Thoracic aorta (tissue), 2 donors: ENCODE measurements around the gene PCNA. TPM values are rescaled to one million over a fixed set of nuclear protein-coding genes. Genes with fewer than 3 reads are reported as not detected.

Experiments used
- ATAC-seq: fragments of 150-250 bp; one replicate; pipeline ENCODE4 v1.8.0; 2017; ENCODE audit warnings: low read depth; ENCODE audit not compliant: insufficient number of reproducible peaks, low FRiP score
- DNase-seq: peaks from one replicate; pipeline ENCODE4 v3.0.0-alpha.2; 2020; ENCODE audit warnings: low spot score
- H3K27ac ChIP-seq, 2 donors: fragments of 200-600 bp; sonication (generic); 1 replicate in 1 of 2; 2 replicates in 1 of 2; pipeline ENCODE4 v1.5.1; 2016; ENCODE audit warnings: mild to moderate bottlenecking in 2 of 2, moderate library complexity in 2 of 2
- H3K27me3 ChIP-seq: fragments of 200-600 bp; sonication (generic); replicated peaks from 2 replicates; pipeline ENCODE4 v1.6.0; 2016; ENCODE audit warnings: mild to moderate bottlenecking; ENCODE audit not compliant: insufficient read depth
- H3K36me3 ChIP-seq: fragments of 200-600 bp; sonication (generic); one replicate; pipeline ENCODE4 v1.5.1; 2016
- H3K4me1 ChIP-seq, 2 donors: fragments of 200-600 bp; sonication (generic); 1 replicate in 1 of 2; 2 replicates in 1 of 2; pipeline versions ENCODE4 v1.5.1 to v1.6.0; 2016; ENCODE audit warnings: low read depth in 2 of 2, mild to moderate bottlenecking in 1 of 2; ENCODE audit not compliant: control insufficient read depth in 1 of 2
- H3K4me3 ChIP-seq: fragments of 200-600 bp; sonication (generic); 2 replicates; pipeline ENCODE4 v1.5.1; 2016; ENCODE audit warnings: mild to moderate bottlenecking
- H3K9me3 ChIP-seq: fragments of 200-600 bp; sonication (generic); 2 replicates; pipeline ENCODE4 v1.5.1; 2016
- CTCF ChIP-seq: fragments of 200-600 bp; sonication (generic); IDR thresholded peaks from one replicate; pipeline ENCODE4 v1.5.1; 2019; ENCODE audit warnings: antibody characterized with exemption
- total RNA-seq, 2 donors: library from RNA; depleted of rRNA; stranded (reverse); fragments of >200 nt; gene quantifications; one replicate each; pipeline versions ENCODE4 v1.1.0 to v1.2.3, GENCODE V29; 2016

Gene PCNA
- total RNA-seq: 10 to 100 TPM; 20.5 to 39.7 TPM

GRCh38 chr20:5119435-5120184 lies at the start of gene PCNA:
Gene PCNA, minus strand, starts transcription at chr20:5119958. Its CDS starts 160 bp downstream, at chr20:5119798.
- Histone ChIP-seq H3K4me1 (peaks cover 7 to 16% of the 10 kb centered on the region in 2 donors), H3K4me3 (peak within 1 kb of the TSS; percentile 88), H3K9me3 (no peaks in the 10 kb centered on the region), H3K36me3 (no peaks in the 10 kb centered on the region), H3K27me3 (no peaks in the 10 kb centered on the region), H3K27ac (peak within 1 kb of the TSS; percentile 77 to 78)
- no peak for TF ChIP-seq CTCF
- DNase-seq (peak; percentile 94), ATAC-seq (peak; percentile 89)

- Histone ChIP-seq H3K27ac (peak overlapping the region; percentile 28 to 69), H3K4me3 (peak overlapping the region; percentile 15), H3K36me3 (peaks cover 5% of the 10 kb centered on the region), H3K27me3 (no peaks in the 10 kb centered on the region), H3K9me3 (no peaks in the 10 kb centered on the region), H3K4me1 (peaks cover 40 to 90% of the 10 kb centered on the region in 2 donors)
- ATAC-seq: no peak
- TF ChIP-seq CTCF: no peak
- DNase-seq: no peak
Measured at GRCh38 chr20:5168651-5169396, 49.1 kb upstream of the PCNA start.

- Histone ChIP-seq H3K4me1 (peaks cover 18 to 69% of the 10 kb centered on the region in 2 donors), H3K36me3 (no peaks in the 10 kb centered on the region), H3K9me3 (no peaks in the 10 kb centered on the region), H3K27ac (no peak overlapping the region), H3K4me3 (no peak overlapping the region), H3K27me3 (no peaks in the 10 kb centered on the region)
- peak; percentile 16 for TF ChIP-seq CTCF
- DNase-seq (no peak), ATAC-seq (no peak)
Measured at GRCh38 chr20:5164645-5165625, 45.2 kb upstream of the PCNA start.

GRCh38 chr20:5161536-5162164 lies 41.9 kb upstream of the PCNA start:
- TF ChIP-seq CTCF: no peak
- H3K9me3 ChIP-seq: no peaks in the 10 kb centered on the region
- no peak for DNase-seq
- H3K4me1 ChIP-seq: peaks cover 7 to 56% of the 10 kb centered on the region in 2 donors
- H3K27me3 ChIP-seq: no peaks in the 10 kb centered on the region
- no peak overlapping the region for H3K4me3 ChIP-seq
- H3K27ac ChIP-seq: no peak overlapping the region
- no peaks in the 10 kb centered on the region for H3K36me3 ChIP-seq
- ATAC-seq: no peak
